Activated CD4-positive, alpha-beta T cell treated with anti-CD3 and anti-CD28 coated beads, Interleukin-2, Interleukin-4, amounts not matched to agents 100 ng/mL and 50 ng/mL, durations not matched to agents 16 hours and 8 hours (primary cell): ENCODE measurements around the gene ENPP3.
"Not testable (repeated sequence)": the region's sequence is repeated elsewhere in the genome, so short reads cannot be mapped to it uniquely, and the experiment has no call there.

Experiments
- DNase-seq: peaks from one replicate; pipeline ENCODE4 v3.0.0-alpha.2; 2020; ENCODE audit warnings: low spot score

Gene ENPP3

GRCh38 chr6:131687022-131687421 is 49.9 kb downstream of the ENPP3 start:
- DNase-seq = peak; percentile 33

DNA sequence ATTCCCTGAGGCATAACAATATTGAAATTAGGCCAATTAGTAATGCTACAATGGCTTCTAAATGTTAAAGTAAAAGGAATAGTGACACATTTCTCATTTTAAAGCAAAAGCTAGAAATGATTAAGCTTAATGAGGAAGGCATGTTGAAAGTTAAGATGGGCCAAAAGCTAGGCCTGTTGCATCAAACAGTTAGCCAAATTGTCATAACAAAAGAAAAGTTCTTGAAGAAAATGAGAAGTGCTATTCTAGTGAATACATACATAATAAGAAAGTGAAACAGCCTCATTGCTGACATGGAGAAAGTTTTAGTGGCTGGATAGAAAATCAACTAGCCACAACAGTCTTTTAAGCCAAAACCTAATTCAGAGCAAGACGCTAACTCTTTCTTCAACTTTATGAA is 51.2 kb downstream of the ENPP3 start:
- peak; percentile 68 for DNase-seq

DNA sequence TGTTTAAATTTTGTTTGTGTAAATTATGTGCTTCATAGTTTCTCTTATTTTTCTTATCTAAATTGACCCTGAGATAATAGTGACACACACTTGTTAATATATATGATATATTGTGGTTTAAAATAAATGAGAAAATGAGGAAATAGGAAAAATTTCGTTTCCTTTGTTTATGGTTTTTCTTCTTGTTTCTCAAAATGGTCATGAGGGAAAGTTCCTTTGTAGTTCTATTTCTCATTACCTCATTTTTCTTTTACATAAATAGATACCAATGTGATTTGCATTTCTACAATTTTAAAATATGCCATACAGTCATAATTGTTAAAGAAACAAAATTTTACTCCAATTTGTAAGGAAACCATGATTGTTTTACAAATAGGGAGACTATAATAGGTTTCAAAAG is 54.9 kb downstream of the ENPP3 start:
- no peak for DNase-seq

DNA sequence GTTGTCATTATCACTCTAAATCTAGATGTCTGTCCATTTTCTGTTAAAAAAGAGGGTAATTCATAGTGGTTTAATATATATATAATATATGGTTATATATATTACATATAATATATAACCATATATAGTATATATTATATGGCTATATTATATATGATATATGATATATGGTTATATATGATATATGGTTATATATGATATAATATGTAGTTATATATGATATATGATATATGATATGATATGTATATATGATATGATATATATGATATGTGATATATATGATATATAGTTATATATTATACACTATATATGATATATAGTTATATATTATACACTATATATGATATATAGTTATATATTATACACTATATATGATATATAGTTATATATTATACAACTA is 55.5 kb downstream of the ENPP3 start:
- DNase-seq = no peak

- DNase-seq = no peak
Observed at GRCh38 chr6:131693384-131693783, 56.3 kb downstream of the ENPP3 start.

GRCh38 chr6:131694832-131695426 is 57.8 kb downstream of the ENPP3 start:
- DNase-seq = peak; percentile 46

- DNase-seq = no peak
Observed at GRCh38 chr6:131696956-131697355, 59.9 kb downstream of the ENPP3 start.

- DNase-seq = not testable (repeated sequence)
Observed at GRCh38 chr6:131700851-131701250, 63.7 kb downstream of the ENPP3 start.

- DNase-seq = not testable (repeated sequence)
Observed at GRCh38 chr6:131703905-131704304, 66.8 kb downstream of the ENPP3 start.

- not testable (repeated sequence) for DNase-seq
Observed at GRCh38 chr6:131710917-131711316, 73.8 kb downstream of the ENPP3 start, which contains the start of gene CTAGE9. Gene CTAGE9 (minus strand): TSS chr6:131711017. CDS start chr6:131711017, 0 bp downstream.

DNA sequence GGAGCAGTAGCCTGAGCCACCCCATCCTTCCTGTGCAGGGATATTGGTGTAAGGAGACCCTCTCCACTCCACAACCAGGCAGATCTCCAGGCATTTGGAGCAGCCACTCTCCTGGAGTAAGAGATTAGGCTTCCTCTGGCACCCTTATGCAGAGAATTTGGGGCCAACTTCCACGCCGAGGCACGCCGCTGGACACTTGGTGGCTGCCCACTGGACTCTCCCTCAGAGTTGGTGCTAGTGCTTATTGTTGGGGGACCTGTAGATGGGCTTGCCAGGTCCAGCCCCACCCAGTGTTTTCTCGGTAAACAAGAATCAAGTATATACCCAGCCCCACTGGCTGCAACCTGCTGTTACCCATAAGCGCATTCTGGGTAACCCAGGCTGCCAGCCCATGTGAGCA is 78.5 kb downstream of the ENPP3 start:
- DNase-seq = not testable (repeated sequence)

- no peak for DNase-seq
Observed at GRCh38 chr6:131717836-131718542, 80.9 kb downstream of the ENPP3 start.

DNA sequence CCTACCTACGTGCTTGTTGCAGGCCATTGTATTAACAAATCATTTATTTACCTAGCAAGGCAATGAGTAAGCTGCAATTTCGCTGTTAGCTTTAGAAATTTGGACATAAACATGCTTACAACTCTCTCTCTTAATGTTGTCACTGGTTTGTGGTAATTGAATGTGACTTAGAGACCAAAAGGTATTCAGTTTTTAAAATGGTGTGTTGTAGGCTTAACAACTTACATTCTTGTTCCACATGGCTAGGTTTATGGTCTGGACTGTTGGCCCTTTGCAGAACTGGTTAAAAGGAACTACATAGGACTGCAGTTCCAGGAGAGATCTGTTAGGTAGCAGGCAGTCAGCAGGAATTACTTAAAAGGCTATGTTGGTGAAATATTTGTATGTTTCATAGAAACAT is 84.1 kb downstream of the ENPP3 start:
- DNase-seq = no peak

DNA sequence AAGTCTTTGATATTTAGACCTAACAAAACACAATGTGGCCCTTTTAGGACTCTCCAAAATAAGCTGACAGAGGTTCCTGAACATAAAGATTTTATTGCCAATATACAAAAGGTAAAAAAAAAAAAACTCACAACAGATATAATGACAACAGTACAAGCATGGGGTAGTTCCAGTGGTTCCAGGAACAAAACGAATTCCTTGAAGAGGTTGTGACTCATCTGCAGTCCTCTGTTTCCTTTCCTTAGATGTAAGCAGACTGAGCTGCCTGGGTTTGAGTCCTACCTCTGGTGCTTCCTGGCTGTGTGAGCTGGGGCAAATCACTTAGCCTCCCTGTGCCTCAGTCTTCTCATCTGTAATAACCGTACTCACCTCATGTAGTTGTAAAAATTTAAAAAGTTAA is 87.0 kb downstream of the ENPP3 start:
- no peak for DNase-seq

GRCh38 chr6:131727467-131727866 is 90.4 kb downstream of the ENPP3 start:
- DNase-seq = no peak

- no peak for DNase-seq
Observed at GRCh38 chr6:131727868-131728267, 90.8 kb downstream of the ENPP3 start.

DNA sequence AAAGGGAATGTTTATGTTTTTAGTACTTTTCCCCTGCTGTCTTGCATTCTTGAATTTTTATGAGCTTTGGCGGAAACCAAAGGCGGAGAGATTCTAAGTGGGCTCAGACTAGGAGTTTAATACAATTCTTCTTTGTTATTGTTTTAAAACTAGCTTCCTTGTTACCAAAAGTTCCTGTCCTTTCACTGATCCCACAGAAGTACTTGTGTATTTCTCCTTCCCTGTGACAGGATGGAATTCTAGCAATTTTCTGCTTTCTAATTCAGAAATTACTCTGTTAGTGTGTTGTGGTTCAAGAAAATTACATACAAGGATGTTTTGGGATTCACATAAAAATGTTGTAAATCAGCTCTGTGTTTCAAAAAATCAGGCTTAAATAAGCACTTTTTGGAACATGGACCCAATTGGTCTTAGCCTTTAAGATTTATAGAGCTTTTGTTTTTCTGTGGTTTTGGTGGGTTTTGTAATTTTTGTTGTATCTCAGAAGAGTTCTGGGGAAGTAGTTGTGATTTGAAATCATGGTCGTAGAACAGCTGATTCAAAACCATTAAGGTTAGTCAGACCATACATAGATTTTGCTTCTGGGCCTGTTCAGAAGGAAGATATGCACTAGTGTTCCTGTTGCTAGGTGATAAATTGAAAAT is 91.3 kb downstream of the ENPP3 start:
- no peak for DNase-seq

GRCh38 chr6:131729550-131729949 is 92.4 kb downstream of the ENPP3 start:
- DNase-seq = no peak

DNA sequence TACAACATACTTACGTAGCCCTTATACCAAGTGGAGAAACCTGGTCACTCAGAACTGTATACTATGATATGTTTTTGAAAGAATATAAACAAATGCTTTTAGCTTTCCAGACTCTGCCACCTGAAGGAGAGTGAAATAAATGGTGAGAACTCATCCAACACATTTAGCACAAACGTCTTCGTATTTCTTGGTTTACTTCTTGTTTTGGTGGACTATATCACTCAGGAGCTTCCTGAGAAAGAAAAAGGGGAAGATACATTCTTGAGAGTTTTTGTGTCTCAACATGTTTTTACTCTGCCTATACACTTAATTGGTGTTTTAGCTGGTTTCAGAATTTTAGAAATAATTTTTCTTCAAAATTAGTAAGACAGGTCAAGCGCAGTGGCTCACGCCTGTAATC is 93.2 kb downstream of the ENPP3 start:
- DNase-seq = no peak

DNA sequence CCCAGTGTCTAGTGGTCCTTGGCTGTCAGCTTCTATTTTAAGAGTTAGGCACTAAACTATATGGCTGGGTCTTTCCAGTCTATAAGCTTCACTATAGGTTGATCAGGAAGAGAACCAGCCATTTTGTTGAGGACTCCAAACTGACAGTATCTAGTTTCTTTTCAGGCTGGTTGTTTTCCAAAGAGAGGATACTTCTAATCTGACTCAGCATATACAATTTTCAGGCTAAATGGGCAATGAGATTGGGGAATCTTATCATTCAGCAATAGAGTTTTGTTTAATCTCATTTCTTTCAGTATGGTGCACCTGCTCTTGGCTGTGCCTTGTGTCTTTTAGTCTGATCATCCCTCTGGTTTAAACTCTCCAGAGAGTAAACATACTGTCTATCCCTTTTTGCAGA is 94.1 kb downstream of the ENPP3 start:
- DNase-seq = no peak

DNA sequence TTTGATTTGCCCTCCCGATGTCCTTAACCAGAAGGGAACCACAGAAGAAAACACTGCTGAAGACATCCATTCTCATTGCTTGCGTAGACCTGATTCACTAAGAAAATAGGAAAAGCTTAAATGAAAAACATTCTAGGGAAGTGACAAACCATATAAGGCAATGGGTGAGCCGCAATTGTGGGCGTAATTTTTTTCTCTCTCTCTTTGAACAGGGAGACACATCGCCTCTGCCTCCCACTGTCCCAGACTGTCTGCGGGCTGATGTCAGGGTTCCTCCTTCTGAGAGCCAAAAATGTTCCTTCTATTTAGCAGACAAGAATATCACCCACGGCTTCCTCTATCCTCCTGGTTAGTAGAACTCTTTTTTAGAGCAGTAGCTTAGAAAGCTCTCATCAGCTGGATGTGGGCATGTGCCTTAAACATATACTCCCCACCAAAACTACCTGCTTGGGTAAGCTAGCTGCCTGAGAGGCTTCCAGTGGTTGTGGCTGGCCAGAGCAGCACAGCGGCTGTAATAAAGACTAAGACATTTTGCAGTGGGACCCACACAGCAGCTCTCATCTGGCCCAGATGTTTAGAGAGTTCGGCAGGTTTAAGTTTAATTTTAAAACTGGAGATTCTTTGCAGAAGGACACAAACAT is 96.4 kb downstream of the ENPP3 start:
- no peak for DNase-seq

GRCh38 chr6:131736003-131736596 is 99.0 kb downstream of the ENPP3 start:
- DNase-seq = no peak
